ENCODE measurements around the gene NUDT3. TPM values are rescaled to one million over a fixed set of nuclear protein-coding genes. Genes with fewer than 3 reads are reported as not detected.

The NUDT3 gene
- total RNA-seq, 2 donors from 2014 or later = 7.9 to 15.1 TPM

GRCh38 chr6:34302929-34303328, 89.5 kb downstream of the NUDT3 start:
- DNase-seq (ENCODE audit: low spot score in 2 of 2) (no peak), ATAC-seq (no peak)
- H3K36me3 Mint-ChIP-seq = no peaks in the 10 kb centered on the region
- no peak overlapping the region for H3K27ac Mint-ChIP-seq
- no peaks in the 10 kb centered on the region for H3K9me3 Mint-ChIP-seq

DNA sequence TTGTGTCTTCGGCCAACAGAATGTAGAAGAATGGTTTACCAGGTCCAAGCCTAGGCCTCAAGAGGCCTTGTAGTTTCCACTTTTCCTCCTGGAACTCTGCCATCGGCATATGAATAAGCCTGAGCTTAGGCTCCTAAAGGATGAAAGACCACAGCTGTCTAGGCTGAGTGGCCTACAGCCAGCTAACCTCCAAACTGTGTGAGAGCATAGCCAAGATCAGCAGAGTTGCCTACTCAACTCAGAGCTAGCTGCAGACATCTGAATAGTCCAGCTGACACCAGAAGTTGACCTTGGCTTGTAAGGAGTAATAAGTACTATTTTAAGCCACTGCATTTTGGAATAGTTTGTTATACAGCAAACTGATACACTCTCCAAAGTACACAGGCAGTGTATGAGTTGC, 91.1 kb downstream of the NUDT3 start:
- H3K36me3 Mint-ChIP-seq = no peaks in the 10 kb centered on the region
- no peaks in the 10 kb centered on the region for H3K9me3 Mint-ChIP-seq
- DNase-seq (ENCODE audit: low spot score in 2 of 2) = no peak
- ATAC-seq = no peak
- no peak overlapping the region for H3K27ac Mint-ChIP-seq

DNA sequence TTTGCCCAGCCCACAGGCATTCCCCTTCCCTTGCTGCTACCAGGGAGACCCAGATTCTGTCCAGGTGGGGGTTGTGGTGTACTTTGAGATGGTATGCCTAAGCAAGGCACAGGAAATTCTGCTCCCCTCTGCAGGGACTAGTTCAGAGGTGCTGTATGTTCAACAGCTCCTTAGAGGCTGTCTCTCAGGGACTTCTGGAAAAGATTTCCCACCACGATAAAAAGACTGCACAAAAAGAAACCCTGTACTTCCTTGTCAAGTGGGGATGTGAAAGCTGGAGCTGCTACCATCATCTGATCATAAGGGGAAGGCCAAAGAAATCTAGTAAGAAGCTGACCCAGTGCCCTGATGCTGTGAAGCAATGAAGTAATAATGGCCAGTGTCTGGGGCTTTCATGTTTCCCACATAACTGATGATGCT, 92.1 kb downstream of the NUDT3 start:
- Mint-ChIP-seq H3K9me3 (no peaks in the 10 kb centered on the region), H3K36me3 (no peaks in the 10 kb centered on the region), H3K27ac (peak overlapping the region in 1 of 2 donors; percentile 47)
- ATAC-seq (no peak), DNase-seq (ENCODE audit: low spot score in 2 of 2) (no peak)

DNA sequence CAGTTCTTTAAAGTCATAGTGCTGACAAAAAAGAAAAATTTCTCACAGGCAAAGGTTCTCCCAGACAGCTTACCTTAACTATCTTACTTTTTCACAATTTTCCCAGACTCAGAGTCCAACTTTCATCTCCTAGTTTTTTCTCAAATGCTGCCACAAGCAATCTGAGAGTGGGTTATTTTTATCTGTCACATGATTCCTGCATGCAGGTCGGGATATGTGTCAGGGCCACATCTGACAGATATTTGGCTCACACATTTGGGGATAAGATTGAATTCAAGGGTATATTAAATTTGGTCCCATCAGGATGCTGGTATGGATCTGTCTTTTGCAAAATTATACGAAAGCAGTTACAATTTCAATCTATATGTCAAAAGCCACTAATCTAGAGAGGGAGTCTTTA, 93.5 kb downstream of the NUDT3 start:
- no peak overlapping the region for H3K27ac Mint-ChIP-seq

DNA sequence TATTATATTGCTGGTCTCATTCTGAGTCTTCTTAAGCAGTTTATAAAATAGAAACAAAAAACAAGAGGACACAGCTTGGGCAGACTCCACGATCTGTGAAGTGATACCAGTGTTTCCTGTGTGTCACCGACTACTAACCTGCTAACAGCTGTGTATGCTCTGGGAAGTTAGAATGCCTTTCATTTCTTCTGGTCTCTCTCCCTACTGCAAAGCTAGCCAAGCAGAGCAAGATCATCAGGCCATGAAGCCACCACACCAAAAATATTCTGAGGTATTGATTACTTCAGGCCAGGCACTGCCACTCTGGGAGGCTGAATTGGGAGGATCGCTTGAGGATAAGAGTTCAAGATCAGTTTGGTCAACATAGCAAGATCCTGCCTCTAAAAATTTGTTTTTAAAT, 96.7 kb downstream of the NUDT3 start:
- DNase-seq (ENCODE audit: low spot score in 2 of 2) (no peak), ATAC-seq (peak in 1 of 2 donors; percentile 80)
- H3K36me3 Mint-ChIP-seq = peaks cover 7 to 9% of the 10 kb centered on the region in 2 donors
- no peaks in the 10 kb centered on the region for H3K9me3 Mint-ChIP-seq
- H3K27ac Mint-ChIP-seq = peak overlapping the region in 1 of 2 donors; percentile 81

More for the DNA sequence above, 93.5 kb downstream of the NUDT3 start:
- Mint-ChIP-seq H3K36me3 (no peaks in the 10 kb centered on the region), H3K9me3 (no peaks in the 10 kb centered on the region)
- ATAC-seq (no peak), DNase-seq (ENCODE audit: low spot score in 2 of 2) (no peak)

DNA sequence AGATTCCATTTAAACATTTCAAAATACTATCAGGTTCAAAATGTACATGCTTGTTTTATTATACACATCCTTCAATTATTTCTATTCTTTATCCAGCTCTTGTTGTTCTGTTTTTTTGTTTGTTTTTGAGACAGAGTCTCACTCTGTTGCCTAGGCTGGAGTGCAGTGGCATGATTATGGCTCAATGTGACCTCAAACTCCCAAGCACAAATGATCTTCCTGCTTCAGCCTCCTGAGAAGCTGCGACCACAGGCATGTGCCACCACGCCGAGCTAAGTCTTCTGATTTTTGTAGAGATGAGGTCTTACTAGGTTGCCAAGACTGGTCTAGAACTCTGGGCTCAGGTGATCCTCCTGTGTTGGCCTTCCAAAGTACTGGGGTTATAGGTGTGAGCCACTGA, 99.5 kb downstream of the NUDT3 start:
- DNase-seq (ENCODE audit: low spot score in 2 of 2) (no peak), ATAC-seq (no peak)
- Mint-ChIP-seq H3K9me3 (no peaks in the 10 kb centered on the region), H3K27ac (peak overlapping the region; percentile 66 to 91), H3K36me3 (peaks cover 7 to 9% of the 10 kb centered on the region in 2 donors)

- ATAC-seq (no peak), DNase-seq (ENCODE audit: low spot score in 2 of 2) (no peak)
- Mint-ChIP-seq H3K36me3 (peaks cover 9 to 12% of the 10 kb centered on the region in 2 donors), H3K9me3 (no peaks in the 10 kb centered on the region), H3K27ac (peak overlapping the region; percentile 39 to 83)
Observed at GRCh38 chr6:34289137-34289536, 103.3 kb downstream of the NUDT3 start.

DNA sequence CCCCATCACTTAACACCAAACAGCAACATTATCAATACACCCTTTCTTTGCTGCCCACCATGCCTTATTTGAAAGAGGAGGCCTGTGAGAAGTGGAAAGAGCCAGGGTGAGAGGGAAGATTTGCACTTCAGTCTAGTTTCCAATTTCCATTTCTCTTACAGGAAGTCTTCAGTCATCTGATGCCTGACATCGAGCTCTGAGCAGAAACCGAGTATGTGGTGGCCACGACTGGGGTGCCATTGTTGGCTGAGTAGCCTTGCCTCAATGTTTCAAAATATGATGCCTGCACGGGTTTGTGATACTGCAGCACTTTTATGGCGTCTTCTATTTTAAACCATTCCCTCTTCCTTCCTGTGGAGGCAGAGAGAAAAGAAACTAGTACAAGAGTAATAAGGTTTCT, 103.9 kb downstream of the NUDT3 start:
- H3K36me3 Mint-ChIP-seq = peaks cover 7 to 12% of the 10 kb centered on the region in 2 donors
- no peaks in the 10 kb centered on the region for H3K9me3 Mint-ChIP-seq
- H3K27ac Mint-ChIP-seq = peak overlapping the region; percentile 39 to 83
- DNase-seq (ENCODE audit: low spot score in 2 of 2) (no peak), ATAC-seq (peak; percentile 51 to 69)

GRCh38 chr6:34285448-34286164, 106.9 kb downstream of the NUDT3 start:
- no peaks in the 10 kb centered on the region for H3K9me3 Mint-ChIP-seq
- H3K27ac Mint-ChIP-seq = no peak overlapping the region
- peaks cover 0 to 4% of the 10 kb centered on the region in 2 donors for H3K36me3 Mint-ChIP-seq
- DNase-seq (ENCODE audit: low spot score in 2 of 2) (no peak), ATAC-seq (no peak)

- H3K27ac Mint-ChIP-seq = no peak overlapping the region
- ATAC-seq (no peak), DNase-seq (ENCODE audit: low spot score in 2 of 2) (no peak)
- peaks cover 0 to 4% of the 10 kb centered on the region in 2 donors for H3K36me3 Mint-ChIP-seq
- H3K9me3 Mint-ChIP-seq = no peaks in the 10 kb centered on the region
Observed at GRCh38 chr6:34284563-34285447, 107.7 kb downstream of the NUDT3 start.

DNA sequence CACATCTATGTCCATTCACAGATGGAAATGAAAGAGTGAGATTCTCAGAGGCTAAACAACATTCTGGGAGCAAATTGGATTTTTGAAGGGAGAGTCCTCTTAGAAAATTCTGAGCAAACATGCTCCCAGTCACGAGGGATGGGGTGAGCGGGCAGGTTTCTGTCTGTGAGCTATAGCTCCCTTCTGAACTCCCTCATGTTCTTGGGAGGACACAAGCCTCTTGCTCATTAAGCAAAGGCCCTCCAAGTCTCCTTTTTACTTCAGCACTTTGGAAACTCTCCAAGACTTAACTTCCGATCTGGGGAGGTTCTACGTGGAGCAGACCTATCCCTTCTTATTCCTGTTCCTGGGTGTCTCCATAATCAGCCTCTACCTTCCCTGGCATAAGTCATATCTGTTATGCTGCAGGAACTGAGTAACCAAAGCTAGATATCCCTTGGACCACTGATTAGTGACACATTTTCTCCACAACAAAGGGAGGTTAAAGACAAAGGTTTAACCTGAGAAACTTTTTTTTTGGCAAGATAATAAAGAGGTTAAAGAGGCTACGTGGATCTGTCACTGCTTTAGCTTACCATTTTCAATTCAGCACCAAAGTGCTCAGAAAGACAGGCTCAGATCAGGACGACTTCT, 110.7 kb downstream of the NUDT3 start:
- Mint-ChIP-seq H3K9me3 (no peaks in the 10 kb centered on the region), H3K36me3 (peaks cover 8 to 10% of the 10 kb centered on the region in 2 donors), H3K27ac (peak overlapping the region in 1 of 2 donors; percentile 24)
- no peak for ATAC-seq
- DNase-seq (ENCODE audit: low spot score in 2 of 2) = no peak

- Mint-ChIP-seq H3K9me3 (no peaks in the 10 kb centered on the region), H3K27ac (no peak overlapping the region), H3K36me3 (peaks cover 8 to 10% of the 10 kb centered on the region in 2 donors)
- DNase-seq (ENCODE audit: low spot score in 2 of 2) (no peak), ATAC-seq (no peak)
Observed at GRCh38 chr6:34280216-34280615, 112.3 kb downstream of the NUDT3 start.

- DNase-seq (ENCODE audit: low spot score in 2 of 2) = no peak
- no peak for ATAC-seq
- H3K36me3 Mint-ChIP-seq = peaks cover 8 to 10% of the 10 kb centered on the region in 2 donors
- H3K9me3 Mint-ChIP-seq = no peaks in the 10 kb centered on the region
- H3K27ac Mint-ChIP-seq = peak overlapping the region in 1 of 2 donors; percentile 13
Observed at GRCh38 chr6:34278833-34279232, 113.6 kb downstream of the NUDT3 start.

- peaks cover 8 to 10% of the 10 kb centered on the region in 2 donors for H3K36me3 Mint-ChIP-seq
- DNase-seq (ENCODE audit: low spot score in 2 of 2) (no peak), ATAC-seq (no peak)
- H3K9me3 Mint-ChIP-seq = no peaks in the 10 kb centered on the region
- no peak overlapping the region for H3K27ac Mint-ChIP-seq
Observed at GRCh38 chr6:34277763-34278112, 114.7 kb downstream of the NUDT3 start.

DNA sequence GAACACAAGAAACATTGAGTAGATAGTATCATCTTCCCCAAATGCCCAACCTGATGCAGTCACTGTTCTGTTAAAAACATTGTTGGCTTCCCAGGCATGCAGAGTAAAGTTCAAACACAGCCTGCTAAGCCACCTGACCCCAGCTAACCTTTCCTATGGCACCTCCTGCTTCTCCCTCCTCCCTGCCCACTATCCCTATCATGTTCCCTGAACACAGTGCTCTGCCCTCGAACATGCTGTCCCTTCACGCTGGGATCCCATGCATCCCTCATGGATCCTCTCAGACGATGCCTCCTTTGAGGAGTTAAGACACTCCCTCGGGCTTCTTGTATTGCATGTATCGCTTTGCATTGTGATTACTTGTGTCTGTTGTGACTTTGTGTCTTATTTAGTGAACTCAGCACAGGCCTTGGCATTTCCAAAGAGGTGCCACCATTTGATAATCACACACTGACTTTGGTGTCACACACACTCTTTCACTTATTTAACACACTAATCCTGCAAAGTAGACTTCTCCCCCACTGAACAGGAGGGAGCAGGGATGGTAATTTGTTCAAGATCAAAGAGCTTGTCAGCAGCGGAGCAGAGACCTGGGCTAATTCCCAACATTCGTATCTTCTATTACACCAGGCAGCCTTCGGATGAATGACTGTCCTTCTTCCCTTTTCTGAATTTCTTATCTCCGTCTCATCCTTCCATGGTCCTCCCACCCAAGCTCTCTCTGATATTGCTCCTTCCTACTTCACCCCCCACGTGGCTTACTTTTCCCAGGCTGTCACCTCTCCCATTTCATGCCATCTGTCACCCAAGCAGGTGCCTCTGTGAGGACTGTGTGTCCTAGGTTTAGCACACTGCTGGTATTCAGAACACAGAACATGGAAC, 115.3 kb downstream of the NUDT3 start:
- no peak for ATAC-seq

GRCh38 chr6:34276191-34276590, 116.3 kb downstream of the NUDT3 start:
- no peak for DNase-seq (ENCODE audit: low spot score in 2 of 2)
- Mint-ChIP-seq H3K9me3 (no peaks in the 10 kb centered on the region), H3K27ac (no peak overlapping the region), H3K36me3 (peaks cover 8 to 10% of the 10 kb centered on the region in 2 donors)
- ATAC-seq = no peak

More for the DNA sequence above, 115.3 kb downstream of the NUDT3 start:
- peak overlapping the region in 1 of 2 donors; percentile 87 for H3K27ac Mint-ChIP-seq
- H3K9me3 Mint-ChIP-seq = no peaks in the 10 kb centered on the region
- peaks cover 8 to 10% of the 10 kb centered on the region in 2 donors for H3K36me3 Mint-ChIP-seq
- no peak for DNase-seq (ENCODE audit: low spot score in 2 of 2)
